Measurements from ENCODE around the gene XPR1. TPM values are rescaled to one million over a fixed set of nuclear protein-coding genes. Genes with fewer than 3 reads are reported as not detected.
A peak's percentile ranks its signal among the peaks of the same experiment; 100 is the strongest.

XPR1 gene
- total RNA-seq, 4 donors from 2014 or later: 10.0 to 29.7 (median 26.2) TPM

DNA sequence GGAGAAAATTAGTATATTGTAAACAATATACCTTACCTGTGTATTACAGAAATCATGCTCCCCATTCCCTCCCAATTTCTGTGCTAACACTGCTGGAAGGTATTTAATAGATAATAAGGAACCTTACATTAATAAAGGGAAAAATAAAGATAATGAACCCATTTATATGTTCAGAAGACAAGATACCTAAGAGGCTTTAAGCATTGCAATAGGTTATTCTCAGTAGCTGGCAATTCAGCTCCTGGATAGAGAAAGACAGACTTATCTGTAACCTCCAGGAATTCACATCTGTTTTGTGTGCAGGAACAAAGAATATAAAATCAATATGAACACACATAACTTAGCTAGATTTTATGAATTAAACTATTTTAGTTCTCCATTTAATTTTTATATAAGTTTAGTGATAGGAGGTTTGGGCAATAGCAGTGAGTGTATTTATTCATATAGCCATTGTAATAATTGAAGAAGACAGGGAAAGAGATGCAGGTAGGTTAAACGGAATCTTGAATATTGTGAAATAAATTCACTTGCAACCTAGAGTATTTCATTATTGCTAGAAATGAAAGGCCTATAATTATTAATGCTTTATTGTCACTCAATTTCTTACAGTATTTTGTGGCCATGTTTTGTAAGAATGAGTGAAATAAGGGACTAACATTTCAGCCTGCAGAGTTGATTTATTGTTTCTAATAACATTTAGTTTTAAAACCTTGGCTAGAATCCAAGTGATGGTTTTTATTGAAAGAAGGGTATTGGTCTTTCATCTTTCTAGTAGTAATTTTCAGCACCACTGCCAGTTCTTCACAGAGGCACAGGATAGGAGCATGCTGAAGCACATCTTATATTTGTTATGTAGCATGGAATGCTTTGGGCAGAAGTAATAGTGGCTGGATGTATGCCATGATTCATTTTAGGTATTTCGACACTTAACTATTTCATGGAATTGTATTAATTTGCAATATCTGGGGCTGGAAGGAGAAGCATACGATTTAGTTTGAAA is 1.5 kb downstream of the XPR1 start:
- no peak for DNase-seq
- TF ChIP-seq, protein P1, sequence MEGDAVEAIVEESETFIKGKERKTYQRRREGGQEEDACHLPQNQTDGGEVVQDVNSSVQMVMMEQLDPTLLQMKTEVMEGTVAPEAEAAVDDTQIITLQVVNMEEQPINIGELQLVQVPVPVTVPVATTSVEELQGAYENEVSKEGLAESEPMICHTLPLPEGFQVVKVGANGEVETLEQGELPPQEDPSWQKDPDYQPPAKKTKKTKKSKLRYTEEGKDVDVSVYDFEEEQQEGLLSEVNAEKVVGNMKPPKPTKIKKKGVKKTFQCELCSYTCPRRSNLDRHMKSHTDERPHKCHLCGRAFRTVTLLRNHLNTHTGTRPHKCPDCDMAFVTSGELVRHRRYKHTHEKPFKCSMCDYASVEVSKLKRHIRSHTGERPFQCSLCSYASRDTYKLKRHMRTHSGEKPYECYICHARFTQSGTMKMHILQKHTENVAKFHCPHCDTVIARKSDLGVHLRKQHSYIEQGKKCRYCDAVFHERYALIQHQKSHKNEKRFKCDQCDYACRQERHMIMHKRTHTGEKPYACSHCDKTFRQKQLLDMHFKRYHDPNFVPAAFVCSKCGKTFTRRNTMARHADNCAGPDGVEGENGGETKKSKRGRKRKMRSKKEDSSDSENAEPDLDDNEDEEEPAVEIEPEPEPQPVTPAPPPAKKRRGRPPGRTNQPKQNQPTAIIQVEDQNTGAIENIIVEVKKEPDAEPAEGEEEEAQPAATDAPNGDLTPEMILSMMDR (IDR thresholded peaks at IDR 0.05): no peak
- no peak for TF ChIP-seq POLR2A (IDR thresholded peaks at IDR 0.05)
- Histone ChIP-seq H3K4me1 (no peaks in the 10 kb centered on the region), H3K27me3 (no peaks in the 10 kb centered on the region), H3K36me3 (no peaks in the 10 kb centered on the region), H3K27ac (peak overlapping the region in 1 of 2 donors; percentile 87), H3K4me3 (peak overlapping the region; percentile 76 to 80), H3K9me3 (no peaks in the 10 kb centered on the region)
- intact Hi-C loops (cut with DNase I; ENCODE audit: low total_unique reads): no loop called here

DNA sequence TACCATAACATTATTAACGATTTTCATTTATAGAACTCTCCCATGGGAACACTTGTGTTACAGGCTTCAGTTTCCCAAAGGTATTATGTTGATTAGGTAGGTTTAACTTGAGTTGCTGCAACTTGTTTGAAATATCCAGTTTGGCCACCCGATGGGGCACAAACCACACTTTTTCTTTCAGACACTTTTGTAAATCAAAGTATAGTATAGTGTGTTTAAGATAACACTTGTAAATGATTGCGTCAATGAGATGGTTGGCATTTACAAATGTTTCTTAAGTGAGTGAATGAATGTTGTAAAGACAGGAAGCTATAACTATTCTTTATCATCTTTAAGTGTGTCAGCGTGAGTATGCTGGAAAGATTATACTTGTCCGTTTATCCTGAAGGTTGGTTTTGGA is 4.3 kb downstream of the XPR1 start:
- Histone ChIP-seq H3K9me3 (no peaks in the 10 kb centered on the region), H3K27ac (no peak overlapping the region), H3K4me3 (no peak overlapping the region), H3K4me1 (no peaks in the 10 kb centered on the region), H3K27me3 (no peaks in the 10 kb centered on the region), H3K36me3 (no peaks in the 10 kb centered on the region)
- TF ChIP-seq, protein P1 (IDR thresholded peaks at IDR 0.05): no peak
- TF ChIP-seq POLR2A (IDR thresholded peaks at IDR 0.05): no peak
- intact Hi-C loops (cut with DNase I; ENCODE audit: low total_unique reads): no loop called here
- no peak for DNase-seq

DNA sequence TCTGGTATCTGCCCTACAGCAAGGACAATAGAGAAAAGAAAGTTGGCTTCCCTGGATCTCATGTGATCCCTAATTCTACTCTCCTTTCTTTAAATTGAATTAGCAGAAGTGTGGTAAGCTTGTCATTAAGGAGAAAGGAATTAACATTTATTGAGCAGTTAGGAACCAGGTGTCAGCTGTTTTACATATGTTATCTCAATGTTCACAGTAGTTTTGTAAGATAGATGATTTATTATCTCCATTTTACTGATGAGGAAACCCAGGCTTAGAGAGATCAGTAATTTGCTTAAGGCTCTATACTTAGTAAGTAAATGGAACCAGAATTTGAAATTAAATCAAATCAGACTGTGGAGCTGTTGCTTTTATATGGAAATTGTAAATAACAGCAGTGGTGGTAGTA is 8.0 kb downstream of the XPR1 start:
- Histone ChIP-seq H3K4me1 (no peaks in the 10 kb centered on the region), H3K27ac (no peak overlapping the region), H3K27me3 (no peaks in the 10 kb centered on the region), H3K36me3 (no peaks in the 10 kb centered on the region), H3K4me3 (no peak overlapping the region), H3K9me3 (no peaks in the 10 kb centered on the region)
- intact Hi-C loops (cut with DNase I; ENCODE audit: low total_unique reads): no loop called here
- TF ChIP-seq, protein P1 (IDR thresholded peaks at IDR 0.05): no peak
- no peak for TF ChIP-seq POLR2A (IDR thresholded peaks at IDR 0.05)
- no peak for DNase-seq

DNA sequence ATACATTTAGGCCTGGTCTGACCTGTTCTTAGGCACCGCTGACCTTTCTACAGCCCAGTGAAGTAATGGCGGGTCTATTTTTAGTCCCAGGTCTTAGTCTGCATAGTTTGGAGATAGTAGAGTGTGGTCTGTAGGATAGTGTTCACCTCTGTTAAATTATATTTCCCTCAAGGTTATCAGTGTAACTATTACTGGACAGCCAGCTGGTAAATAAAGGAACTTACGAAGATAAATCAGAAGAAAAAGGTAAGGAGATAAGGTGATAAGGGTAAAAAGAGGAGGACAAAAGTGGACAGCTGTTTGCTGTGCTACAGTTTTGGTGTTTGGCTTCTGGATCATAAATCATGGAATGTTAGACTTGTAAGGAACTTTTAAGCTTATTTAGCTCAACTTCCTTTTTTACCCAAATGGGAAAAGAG is 8.7 kb downstream of the XPR1 start:
- Histone ChIP-seq H3K9me3 (no peaks in the 10 kb centered on the region), H3K27ac (no peak overlapping the region), H3K4me3 (no peak overlapping the region), H3K27me3 (no peaks in the 10 kb centered on the region), H3K36me3 (no peaks in the 10 kb centered on the region), H3K4me1 (no peaks in the 10 kb centered on the region)
- intact Hi-C loops (cut with DNase I; ENCODE audit: low total_unique reads): no loop called here
- DNase-seq: no peak
- TF ChIP-seq, protein P1 (IDR thresholded peaks at IDR 0.05): no peak
- TF ChIP-seq POLR2A (IDR thresholded peaks at IDR 0.05): no peak

DNA sequence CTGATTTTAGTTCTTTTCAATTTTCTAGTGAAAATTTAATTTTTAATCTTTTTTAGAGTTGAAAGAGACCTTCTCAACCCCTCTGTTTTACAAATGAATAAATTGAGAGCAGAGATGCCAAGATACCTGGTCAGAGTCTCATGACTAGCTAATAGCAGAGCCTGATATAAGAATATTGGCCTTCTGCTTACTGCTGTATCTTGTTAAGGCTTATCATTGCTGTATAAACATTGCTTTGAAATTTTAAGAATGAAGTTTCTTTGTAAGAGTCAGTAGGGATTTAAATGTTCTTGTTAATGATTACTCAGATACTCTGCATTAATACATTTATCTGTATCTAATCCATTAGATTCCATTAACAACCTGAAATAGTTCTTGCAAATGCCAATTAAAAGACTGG is 9.8 kb downstream of the XPR1 start:
- no peaks in the 10 kb centered on the region for H3K36me3 ChIP-seq
- no peaks in the 10 kb centered on the region for H3K9me3 ChIP-seq
- H3K27me3 ChIP-seq: no peaks in the 10 kb centered on the region
- no peak for DNase-seq
- no peaks in the 10 kb centered on the region for H3K4me1 ChIP-seq
- H3K4me3 ChIP-seq: no peak overlapping the region
- no peak overlapping the region for H3K27ac ChIP-seq
- TF ChIP-seq, protein P1 (IDR thresholded peaks at IDR 0.05): no peak
- intact Hi-C loops (cut with DNase I; ENCODE audit: low total_unique reads): no loop called here

Data from uterus (tissue), 4 donors.